Right atrium auricular region (tissue), 2 donors: Measurements from ENCODE around the gene CLRN2. TPM values are rescaled to one million over a fixed set of nuclear protein-coding genes. Genes with fewer than 3 reads are reported as not detected.

Experiments used
- DNase-seq: peaks from one replicate; pipeline ENCODE4 v3.0.0-alpha.2; 2019; ENCODE audit warnings: low spot score
- H3K27ac ChIP-seq, 2 donors: fragments of 200-600 bp; sonication (generic); 1 replicate in 1 of 2; 2 replicates in 1 of 2; pipeline ENCODE4 v1.5.1; 2016 to 2019
- H3K27me3 ChIP-seq, 2 donors: fragments of 200-600 bp; sonication (generic); one replicate each; pipeline versions ENCODE4 v1.5.1 to v1.6.0; 2017 to 2019
- H3K36me3 ChIP-seq: fragments of 200-600 bp; sonication (generic); one replicate; pipeline ENCODE4 v1.5.1; 2016
- H3K4me1 ChIP-seq, 2 donors: fragments of 200-600 bp; sonication (generic); one replicate each; pipeline versions ENCODE4 v1.5.1 to v1.6.0; 2017 to 2019
- H3K4me3 ChIP-seq, 2 donors: fragments of 200-600 bp; sonication (generic); 1 replicate in 1 of 2; 2 replicates in 1 of 2; pipeline ENCODE4 v1.5.1; 2017 to 2019; ENCODE audit warnings: mild to moderate bottlenecking in 1 of 2, moderate library complexity in 1 of 2
- H3K9me3 ChIP-seq, 2 donors: fragments of 200-600 bp; sonication (generic); one replicate each; pipeline ENCODE4 v1.5.1; 2019
- total RNA-seq, 2 donors: library from RNA; depleted of rRNA; stranded (reverse); fragments of >200 nt; gene quantifications; one replicate each; pipeline ENCODE4 v1.1.0, GENCODE V29; 2016
- TF ChIP-seq, protein P1 (sequence below), 2 donors: fragments of 200-600 bp; sonication (generic); IDR thresholded peaks; one replicate each; pipeline ENCODE4 v1.5.1; 2019; ENCODE audit warnings: antibody characterized with exemption in 2 of 2

CLRN2 gene
- total RNA-seq, 2 donors from 2014 or later = not detected

DNA sequence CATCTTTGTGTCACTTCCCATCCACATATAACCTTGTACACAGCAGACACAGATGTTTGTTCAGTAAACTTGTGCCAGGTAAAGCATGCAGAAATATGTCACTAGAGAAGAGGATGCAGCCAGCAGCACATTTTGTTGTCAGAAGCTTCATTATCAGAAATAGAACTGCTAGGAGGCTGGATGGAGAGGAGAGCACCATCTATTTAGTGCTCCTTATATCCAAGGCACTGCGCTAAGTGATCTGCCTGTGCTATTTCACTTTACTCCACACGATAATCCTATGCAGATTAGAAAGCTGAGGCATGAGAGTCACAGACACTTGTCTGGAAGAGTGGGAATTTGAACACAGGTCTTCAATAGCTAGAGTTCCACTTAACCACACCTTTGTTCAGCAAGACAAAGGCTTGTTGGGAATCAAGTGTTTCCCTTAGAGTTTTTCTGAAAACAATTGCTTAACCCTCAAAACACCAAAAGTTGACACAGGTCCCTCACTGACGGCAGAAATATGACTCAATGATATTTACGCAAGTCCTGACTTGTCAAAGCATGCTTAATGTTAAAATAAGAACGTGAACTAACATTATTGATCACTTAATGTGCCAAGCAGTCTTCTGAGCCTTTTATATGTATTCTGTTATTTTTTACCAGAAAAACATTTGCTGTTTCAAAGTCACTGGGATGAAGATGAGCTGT is 1.8 kb upstream of the CLRN2 start:
- peaks cover 2% of the 10 kb centered on the region for H3K36me3 ChIP-seq
- no peaks in the 10 kb centered on the region for H3K27me3 ChIP-seq
- H3K27ac ChIP-seq = no peak overlapping the region
- peaks cover 0 to 18% of the 10 kb centered on the region in 2 donors for H3K4me1 ChIP-seq
- no peak overlapping the region for H3K4me3 ChIP-seq
- H3K9me3 ChIP-seq = no peaks in the 10 kb centered on the region
- no peak for DNase-seq
- TF ChIP-seq, protein P1, sequence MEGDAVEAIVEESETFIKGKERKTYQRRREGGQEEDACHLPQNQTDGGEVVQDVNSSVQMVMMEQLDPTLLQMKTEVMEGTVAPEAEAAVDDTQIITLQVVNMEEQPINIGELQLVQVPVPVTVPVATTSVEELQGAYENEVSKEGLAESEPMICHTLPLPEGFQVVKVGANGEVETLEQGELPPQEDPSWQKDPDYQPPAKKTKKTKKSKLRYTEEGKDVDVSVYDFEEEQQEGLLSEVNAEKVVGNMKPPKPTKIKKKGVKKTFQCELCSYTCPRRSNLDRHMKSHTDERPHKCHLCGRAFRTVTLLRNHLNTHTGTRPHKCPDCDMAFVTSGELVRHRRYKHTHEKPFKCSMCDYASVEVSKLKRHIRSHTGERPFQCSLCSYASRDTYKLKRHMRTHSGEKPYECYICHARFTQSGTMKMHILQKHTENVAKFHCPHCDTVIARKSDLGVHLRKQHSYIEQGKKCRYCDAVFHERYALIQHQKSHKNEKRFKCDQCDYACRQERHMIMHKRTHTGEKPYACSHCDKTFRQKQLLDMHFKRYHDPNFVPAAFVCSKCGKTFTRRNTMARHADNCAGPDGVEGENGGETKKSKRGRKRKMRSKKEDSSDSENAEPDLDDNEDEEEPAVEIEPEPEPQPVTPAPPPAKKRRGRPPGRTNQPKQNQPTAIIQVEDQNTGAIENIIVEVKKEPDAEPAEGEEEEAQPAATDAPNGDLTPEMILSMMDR (IDR thresholded peaks at IDR 0.05) = no peak

DNA sequence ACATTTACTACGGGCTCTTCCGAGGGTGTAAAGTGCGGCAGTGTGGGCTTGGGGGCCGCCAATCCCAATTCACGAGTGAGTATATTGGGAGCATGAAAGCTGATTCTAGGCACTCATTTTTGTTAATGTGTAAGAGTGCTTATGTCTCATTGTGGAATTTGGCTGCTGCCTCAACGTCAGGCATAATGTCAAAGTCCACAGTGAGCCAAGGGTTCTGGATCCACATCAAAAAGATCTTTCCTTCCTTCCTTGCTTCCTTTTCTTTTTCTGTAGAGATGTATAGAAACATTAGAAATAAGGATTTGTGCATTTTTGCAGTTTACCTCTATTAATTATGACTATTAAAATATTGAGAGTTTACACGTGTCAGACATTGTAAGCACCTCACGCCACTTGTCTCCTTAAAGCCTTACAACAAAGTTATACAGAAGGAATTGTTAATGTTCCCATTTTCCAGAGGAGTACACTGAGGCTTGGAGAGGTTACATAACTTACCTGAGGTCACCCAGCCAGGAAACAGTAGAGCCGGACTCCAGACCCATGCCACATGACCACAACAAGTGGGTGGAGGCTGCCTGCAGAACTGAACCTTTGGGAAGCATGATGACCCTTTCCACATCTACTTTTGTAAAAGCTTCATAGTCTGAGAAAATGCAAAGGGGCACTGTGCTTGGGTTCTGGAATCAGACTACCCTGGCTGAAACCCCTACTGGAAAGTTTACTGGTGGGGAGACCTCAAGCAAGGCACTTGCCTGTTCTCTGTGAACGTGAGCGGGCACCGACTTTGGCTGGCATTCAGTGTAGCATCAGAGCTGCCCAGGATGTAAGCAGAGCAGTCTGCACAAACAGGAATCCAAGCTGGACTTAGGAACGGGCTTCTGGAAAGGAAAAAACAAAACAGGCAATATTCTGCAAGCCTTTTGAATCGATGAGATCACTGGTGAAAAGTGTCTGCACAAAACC is 761 bp downstream of the CLRN2 start:
- Histone ChIP-seq H3K27ac (no peak overlapping the region), H3K4me3 (no peak overlapping the region), H3K9me3 (no peaks in the 10 kb centered on the region), H3K36me3 (no peaks in the 10 kb centered on the region), H3K27me3 (no peaks in the 10 kb centered on the region), H3K4me1 (peaks cover 0 to 13% of the 10 kb centered on the region in 2 donors)
- TF ChIP-seq, protein P1 (IDR thresholded peaks at IDR 0.05) = no peak
- no peak for DNase-seq

DNA sequence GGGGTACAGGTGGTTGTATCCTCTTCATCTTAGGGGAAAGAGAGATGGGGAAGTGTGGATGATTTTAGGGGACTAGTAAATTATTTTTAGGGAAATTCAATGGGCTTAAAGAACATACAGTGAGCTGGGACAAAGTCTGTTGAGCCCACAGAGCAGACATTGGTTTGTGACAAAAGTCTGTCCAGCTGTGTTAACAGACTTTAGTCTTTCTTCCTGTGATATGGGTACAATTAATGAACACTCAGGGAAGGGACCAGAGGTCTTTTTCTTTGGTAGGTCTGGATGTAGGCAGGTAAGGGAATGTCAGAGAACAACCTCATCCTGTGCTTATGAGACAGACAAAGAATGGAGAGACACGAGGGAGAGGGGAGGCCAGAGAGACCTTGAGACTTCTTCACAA is 2.0 kb downstream of the CLRN2 start:
- Histone ChIP-seq H3K27ac (no peak overlapping the region), H3K36me3 (no peaks in the 10 kb centered on the region), H3K4me1 (peaks cover 0 to 6% of the 10 kb centered on the region in 2 donors), H3K9me3 (no peaks in the 10 kb centered on the region), H3K27me3 (no peaks in the 10 kb centered on the region), H3K4me3 (no peak overlapping the region)
- DNase-seq = no peak
- TF ChIP-seq, protein P1 (IDR thresholded peaks at IDR 0.05) = no peak

DNA sequence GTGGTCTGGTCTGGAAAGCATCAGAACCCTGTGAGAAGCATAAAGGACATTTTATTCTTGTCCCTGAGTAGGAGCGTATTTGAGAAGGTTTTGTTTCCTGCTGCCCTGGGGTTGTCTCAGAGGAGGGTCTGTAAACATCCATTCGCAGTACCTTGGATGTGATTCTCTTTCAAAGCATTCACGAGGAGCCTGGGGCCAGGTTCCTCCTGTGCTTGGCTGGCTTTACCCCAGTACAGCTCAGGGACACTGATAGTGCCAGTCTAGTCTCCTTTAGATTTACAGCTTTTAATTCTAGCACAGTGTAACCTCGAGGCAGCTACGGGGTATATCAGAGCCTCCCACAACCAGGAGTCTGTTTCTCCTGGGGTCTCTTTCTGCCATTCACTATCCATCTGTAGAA is 2.7 kb downstream of the CLRN2 start:
- no peaks in the 10 kb centered on the region for H3K9me3 ChIP-seq
- no peak overlapping the region for H3K4me3 ChIP-seq
- TF ChIP-seq, protein P1 (IDR thresholded peaks at IDR 0.05) = no peak
- no peaks in the 10 kb centered on the region for H3K27me3 ChIP-seq
- no peak for DNase-seq
- H3K4me1 ChIP-seq = peaks cover 0 to 3% of the 10 kb centered on the region in 2 donors
- H3K27ac ChIP-seq = no peak overlapping the region
- H3K36me3 ChIP-seq = no peaks in the 10 kb centered on the region

DNA sequence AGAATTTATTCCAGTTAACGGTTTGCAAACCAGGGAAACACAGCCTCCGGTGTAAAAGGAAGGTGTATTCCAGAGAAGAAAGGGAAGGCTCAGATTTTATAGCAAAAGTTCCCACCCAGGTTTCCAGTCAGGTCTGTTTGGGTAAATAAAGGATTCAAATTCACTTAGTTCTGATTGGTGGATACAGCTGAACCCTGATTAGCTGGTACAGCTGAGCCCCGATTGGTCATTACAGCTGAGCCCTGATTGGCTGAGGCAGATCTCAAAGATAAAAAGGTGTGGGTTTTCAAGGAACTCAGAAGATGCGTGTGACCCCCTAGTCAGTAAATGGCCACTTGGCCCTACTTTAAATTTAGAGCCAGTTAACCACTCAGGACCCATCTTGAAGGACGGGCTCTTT is 6.6 kb downstream of the CLRN2 start:
- Histone ChIP-seq H3K27me3 (no peaks in the 10 kb centered on the region), H3K4me3 (no peak overlapping the region), H3K27ac (no peak overlapping the region), H3K9me3 (no peaks in the 10 kb centered on the region), H3K4me1 (no peaks in the 10 kb centered on the region), H3K36me3 (no peaks in the 10 kb centered on the region)
- TF ChIP-seq, protein P1 (IDR thresholded peaks at IDR 0.05) = no peak
- DNase-seq = no peak
